ACC112 (cell line): ENCODE data around the gene CORO2A.

Source experiments
- H2AFZ ChIP-seq: fragments of 200-600 bp; sonication (generic); one replicate; pipeline ENCODE4 v1.6.0; 2017; ENCODE audit warnings: antibody characterized with exemption, low read length; ENCODE audit not compliant: unreplicated experiment
- H3K27ac ChIP-seq: fragments of 200-600 bp; sonication (generic); 2 replicates; pipeline ENCODE4 v1.5.1; 2014; ENCODE audit warnings: low read depth, mild to moderate bottlenecking, antibody characterized with exemption, low read length, moderate library complexity
- H3K27me3 ChIP-seq: fragments of 200-600 bp; sonication (generic); 2 replicates; pipeline ENCODE4 v1.6.1; 2014; ENCODE audit warnings: mild to moderate bottlenecking, antibody characterized with exemption, low read length, moderate library complexity, mixed read lengths; ENCODE audit not compliant: insufficient read depth
- H3K36me3 ChIP-seq: fragments of 200-600 bp; sonication (generic); 2 replicates; pipeline ENCODE4 v1.6.1; 2016; ENCODE audit warnings: mild to moderate bottlenecking, antibody characterized with exemption, low read length, moderate library complexity, mixed read lengths; ENCODE audit not compliant: insufficient read depth
- H3K4me1 ChIP-seq: fragments of 200-600 bp; sonication (generic); one replicate; pipeline ENCODE4 v1.6.1; 2016; ENCODE audit warnings: low read length, mixed read lengths; ENCODE audit not compliant: insufficient read depth, unreplicated experiment, control insufficient read depth
- H3K4me3 ChIP-seq: fragments of 200-600 bp; sonication (generic); 2 replicates; pipeline ENCODE4 v1.5.1; 2014; ENCODE audit warnings: mild to moderate bottlenecking, low read depth, low read length
- H3K79me2 ChIP-seq: fragments of 200-600 bp; sonication (generic); one replicate; pipeline ENCODE4 v1.6.0; 2016; ENCODE audit warnings: low read length; ENCODE audit not compliant: control insufficient read depth, unreplicated experiment, insufficient read depth

Gene CORO2A

DNA sequence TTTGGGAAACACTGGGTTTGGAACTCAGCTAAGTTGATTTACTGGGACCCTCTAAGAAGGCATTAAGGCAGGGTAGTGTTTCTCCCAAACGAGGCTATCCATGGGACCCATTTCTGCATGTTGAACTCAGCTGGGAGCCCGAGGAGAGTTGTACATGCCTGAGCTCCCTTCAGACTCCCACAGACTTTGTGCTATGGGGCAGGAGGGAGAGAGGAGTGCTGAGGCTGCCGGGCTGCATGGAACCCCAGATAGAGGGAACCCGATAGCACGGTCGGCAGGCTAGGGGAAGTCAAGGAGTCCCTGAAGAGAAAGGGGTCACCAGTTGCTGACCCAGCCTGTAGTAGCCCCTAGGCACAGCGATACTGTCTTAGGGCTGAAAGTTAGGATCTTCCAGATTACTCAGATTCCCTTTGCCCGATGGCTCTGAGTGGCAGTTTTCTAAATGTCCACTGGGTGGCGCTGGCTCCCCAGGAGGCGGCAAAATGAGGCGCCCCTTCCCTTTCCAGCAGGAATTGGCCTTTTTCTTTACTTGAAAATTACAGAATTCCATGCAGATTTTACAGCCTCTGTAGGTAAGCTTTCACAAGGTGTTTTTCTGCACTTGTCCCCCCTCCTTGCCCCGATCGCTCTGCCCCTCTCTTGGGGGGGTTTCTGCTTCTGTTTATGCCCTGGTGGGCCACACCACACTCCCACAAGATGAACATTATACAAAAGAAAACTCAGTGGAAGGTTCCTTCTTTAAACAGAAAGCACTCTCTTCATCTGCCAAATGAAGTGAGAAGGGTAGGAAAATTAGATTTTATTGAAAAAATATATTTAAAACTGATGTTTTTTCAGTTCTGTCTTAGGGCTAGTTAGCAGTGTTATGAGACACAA lies 118.1 kb downstream of the CORO2A start:
- H3K4me3 ChIP-seq, result no peak overlapping the region
- peak overlapping the region; percentile 66 for H3K27ac ChIP-seq
- H3K4me1 ChIP-seq, result peaks cover 18% of the 10 kb centered on the region
- peaks cover 11% of the 10 kb centered on the region; the same call in 1 of the 2 replicates for H3K36me3 ChIP-seq
- peaks cover 30% of the 10 kb centered on the region for H3K79me2 ChIP-seq
- H2AFZ ChIP-seq, result no peak overlapping the region
- no peaks in the 10 kb centered on the region for H3K27me3 ChIP-seq

DNA sequence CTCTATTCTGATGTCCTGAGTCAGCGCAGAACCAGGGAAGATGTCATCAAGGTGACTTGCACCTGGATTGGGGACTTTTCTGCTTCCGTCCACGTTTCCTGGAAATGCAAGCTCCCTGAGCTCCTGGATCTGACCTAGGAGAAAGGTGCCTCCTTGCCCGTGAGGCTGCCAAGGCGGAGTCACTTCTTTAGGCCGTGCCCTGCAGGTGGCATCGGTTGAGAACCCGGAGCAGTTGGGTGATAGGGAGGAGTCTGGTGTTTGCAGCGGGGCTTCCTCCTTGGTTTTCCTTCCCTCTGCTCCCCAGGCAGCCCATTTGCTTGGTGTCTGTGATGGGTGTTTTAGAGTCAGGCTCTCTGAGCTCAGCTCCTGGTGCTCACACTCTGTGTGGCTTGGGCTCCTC lies 120.7 kb downstream of the CORO2A start:
- no peak overlapping the region for H2AFZ ChIP-seq
- H3K4me1 ChIP-seq, result peaks cover 25% of the 10 kb centered on the region
- H3K27me3 ChIP-seq, result no peaks in the 10 kb centered on the region
- H3K79me2 ChIP-seq, result peaks cover 42% of the 10 kb centered on the region
- H3K27ac ChIP-seq, result no peak overlapping the region
- H3K4me3 ChIP-seq, result no peak overlapping the region
- H3K36me3 ChIP-seq, result peaks cover 15% of the 10 kb centered on the region
